Prostate gland (tissue), 2 donors: Measurements from ENCODE around the gene CD37.
A peak's percentile ranks its signal among the peaks of the same experiment; 100 is the strongest.

Source experiments
- POLR2A ChIP-seq: fragments of 450-650 bp; IDR thresholded peaks from one replicate; pipeline ENCODE4 v1.6.1; 2016; ENCODE audit warnings: antibody characterized with exemption, mild to moderate bottlenecking
- POLR2AphosphoS5 ChIP-seq: sonication (generic); formaldehyde crosslinking; IDR thresholded peaks from one replicate; pipeline ENCODE4 v1.6.1; 2017; ENCODE audit warnings: antibody characterized with exemption
- TF ChIP-seq, protein P1 (sequence below), 4 experiments: fragments of 200-600 bp in 2 of 4; fragments of 450-650 bp in 2 of 4; sonication (generic) in 2 of 4; IDR thresholded peaks; 1 replicate in 3 of 4; 2 replicates in 1 of 4; pipeline ENCODE4 v1.5.1; 2016 to 2019; ENCODE audit warnings: antibody characterized with exemption in 4 of 4, mild to moderate bottlenecking in 2 of 4, moderate library complexity in 2 of 4

DNA sequence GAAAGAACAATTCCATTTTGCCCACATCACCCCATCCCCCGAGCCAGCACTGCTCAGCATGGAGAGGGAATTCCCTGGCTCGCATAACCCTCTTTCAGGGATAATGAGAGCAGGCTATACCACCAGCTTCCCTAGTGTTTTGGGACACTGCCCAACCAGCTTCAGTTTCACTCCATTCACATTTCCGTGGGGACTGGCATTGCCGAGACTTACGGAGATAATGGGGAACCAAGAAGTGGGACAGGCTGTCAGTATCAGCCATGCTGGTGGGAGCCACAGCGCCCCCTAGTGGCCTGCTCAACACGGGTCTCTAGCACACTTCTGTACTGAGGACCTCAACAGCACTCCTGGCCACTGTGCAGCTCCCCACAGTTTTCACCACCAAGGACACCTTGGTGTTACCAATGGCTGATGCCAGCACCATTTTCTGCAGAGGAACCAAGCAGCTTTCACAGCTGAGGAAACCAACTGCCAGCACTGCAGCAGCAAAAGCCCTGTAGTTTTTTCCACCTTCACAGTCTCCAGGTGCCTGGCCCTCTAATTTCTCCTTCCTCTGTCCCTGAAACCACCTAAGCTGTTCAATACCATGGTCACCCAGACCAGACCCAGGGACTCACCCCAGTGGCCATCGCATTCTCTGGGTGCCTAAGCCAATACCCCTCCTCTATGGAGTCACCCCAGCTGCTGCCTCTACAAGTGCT lies 33.9 kb upstream of the CD37 start:
- TF ChIP-seq, protein P1, sequence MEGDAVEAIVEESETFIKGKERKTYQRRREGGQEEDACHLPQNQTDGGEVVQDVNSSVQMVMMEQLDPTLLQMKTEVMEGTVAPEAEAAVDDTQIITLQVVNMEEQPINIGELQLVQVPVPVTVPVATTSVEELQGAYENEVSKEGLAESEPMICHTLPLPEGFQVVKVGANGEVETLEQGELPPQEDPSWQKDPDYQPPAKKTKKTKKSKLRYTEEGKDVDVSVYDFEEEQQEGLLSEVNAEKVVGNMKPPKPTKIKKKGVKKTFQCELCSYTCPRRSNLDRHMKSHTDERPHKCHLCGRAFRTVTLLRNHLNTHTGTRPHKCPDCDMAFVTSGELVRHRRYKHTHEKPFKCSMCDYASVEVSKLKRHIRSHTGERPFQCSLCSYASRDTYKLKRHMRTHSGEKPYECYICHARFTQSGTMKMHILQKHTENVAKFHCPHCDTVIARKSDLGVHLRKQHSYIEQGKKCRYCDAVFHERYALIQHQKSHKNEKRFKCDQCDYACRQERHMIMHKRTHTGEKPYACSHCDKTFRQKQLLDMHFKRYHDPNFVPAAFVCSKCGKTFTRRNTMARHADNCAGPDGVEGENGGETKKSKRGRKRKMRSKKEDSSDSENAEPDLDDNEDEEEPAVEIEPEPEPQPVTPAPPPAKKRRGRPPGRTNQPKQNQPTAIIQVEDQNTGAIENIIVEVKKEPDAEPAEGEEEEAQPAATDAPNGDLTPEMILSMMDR (IDR thresholded peaks at IDR 0.05), result peak in 3 of 4 experiments; percentile 50 to 67 (median 67)
- no peak for TF ChIP-seq POLR2AphosphoS5
- no peak for TF ChIP-seq POLR2A
